HS-27A (cell line): ENCODE data around the gene PEMT.
A peak's percentile ranks its signal among the peaks of the same experiment; 100 is the strongest.

Source experiments
- DNase-seq: peaks from one replicate; pipeline ENCODE4 v3.0.0-alpha.2; 2012; ENCODE audit warnings: low read depth, missing footprints

PEMT gene

GRCh38 chr17:17503566-17504130 is 87.9 kb downstream of the PEMT start:
- DNase-seq = no peak

- no peak for DNase-seq
Observed at GRCh38 chr17:17502741-17503565, 88.6 kb downstream of the PEMT start.

- DNase-seq = no peak
Observed at GRCh38 chr17:17500999-17501605, 90.4 kb downstream of the PEMT start.

- no peak for DNase-seq
Observed at GRCh38 chr17:17499402-17500145, 91.9 kb downstream of the PEMT start.

GRCh38 chr17:17498606-17499301 is 92.8 kb downstream of the PEMT start:
- DNase-seq = no peak

- no peak for DNase-seq
Observed at GRCh38 chr17:17497845-17498520, 93.5 kb downstream of the PEMT start.

GRCh38 chr17:17497065-17497844 is 94.3 kb downstream of the PEMT start:
- no peak for DNase-seq

- peak; percentile 51 for DNase-seq
Observed at GRCh38 chr17:17496189-17497064, 95.1 kb downstream of the PEMT start, which contains the start of gene RASD1. RASD1 (minus strand) TSS chr17:17496395; CDS start chr17:17496181, 214 bp downstream.

GRCh38 chr17:17495536-17496188 is 95.8 kb downstream of the PEMT start:
- DNase-seq = no peak

- no peak for DNase-seq
Observed at GRCh38 chr17:17494870-17495535, 96.5 kb downstream of the PEMT start.

GRCh38 chr17:17494499-17494869 is 97.0 kb downstream of the PEMT start:
- no peak for DNase-seq

GRCh38 chr17:17493986-17494466 is 97.5 kb downstream of the PEMT start:
- DNase-seq = no peak

- no peak for DNase-seq
Observed at GRCh38 chr17:17493249-17493985, 98.1 kb downstream of the PEMT start.

- no peak for DNase-seq
Observed at GRCh38 chr17:17492571-17492970, 98.9 kb downstream of the PEMT start.

GRCh38 chr17:17492085-17492484 is 99.4 kb downstream of the PEMT start:
- no peak for DNase-seq

GRCh38 chr17:17491546-17491988 is 99.9 kb downstream of the PEMT start:
- DNase-seq = no peak

GRCh38 chr17:17491031-17491471 is 100.5 kb downstream of the PEMT start:
- DNase-seq = no peak
